Astrocyte of the hippocampus (primary cell): Measurements from ENCODE around the gene HSF2BP.
"Not testable (repeated sequence)": the region's sequence is repeated elsewhere in the genome, so short reads cannot be mapped to it uniquely, and the experiment has no call there.

Experiments used
- DNase-seq: peaks from one replicate; pipeline ENCODE4 v3.0.0; 2011; ENCODE audit warnings: low read depth, low spot score

The HSF2BP gene

DNA sequence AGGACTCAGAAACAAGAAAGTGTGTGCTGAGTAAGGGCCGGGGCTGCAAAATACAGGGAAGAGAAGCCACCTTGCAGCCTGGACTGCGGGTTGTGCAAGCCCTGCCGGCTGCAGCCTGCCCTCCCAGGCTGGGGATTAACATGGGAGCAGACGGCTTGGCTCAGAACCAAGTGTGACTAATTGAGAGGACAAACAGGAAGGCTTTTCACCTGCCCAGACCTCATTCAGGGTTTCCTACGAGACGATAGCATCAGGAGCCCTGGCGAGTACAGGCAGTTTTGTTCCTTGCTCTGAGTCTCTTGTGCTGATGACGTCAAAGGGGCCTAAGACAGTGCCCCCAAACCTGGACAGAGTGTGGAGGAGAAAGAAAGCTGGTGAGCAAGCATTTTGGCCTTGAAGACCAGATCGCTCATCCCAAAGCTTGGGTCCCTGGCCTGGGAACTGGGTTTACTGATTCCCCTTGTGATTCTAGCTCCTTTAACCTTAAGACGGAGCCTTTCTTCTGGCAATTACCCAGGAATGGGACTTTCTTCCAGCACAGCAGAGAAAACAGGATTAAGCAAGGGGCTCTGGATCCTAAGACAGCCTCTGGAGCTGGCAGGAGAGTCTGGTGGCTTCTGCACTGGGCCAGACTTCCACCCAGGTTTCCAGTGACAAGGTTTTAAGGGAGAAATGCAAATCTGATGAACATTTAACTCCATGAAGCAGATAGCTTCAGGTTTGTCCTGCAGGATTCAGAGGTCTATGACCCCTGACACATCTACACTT is 142.2 kb downstream of the HSF2BP start:
- not testable (repeated sequence) for DNase-seq

DNA sequence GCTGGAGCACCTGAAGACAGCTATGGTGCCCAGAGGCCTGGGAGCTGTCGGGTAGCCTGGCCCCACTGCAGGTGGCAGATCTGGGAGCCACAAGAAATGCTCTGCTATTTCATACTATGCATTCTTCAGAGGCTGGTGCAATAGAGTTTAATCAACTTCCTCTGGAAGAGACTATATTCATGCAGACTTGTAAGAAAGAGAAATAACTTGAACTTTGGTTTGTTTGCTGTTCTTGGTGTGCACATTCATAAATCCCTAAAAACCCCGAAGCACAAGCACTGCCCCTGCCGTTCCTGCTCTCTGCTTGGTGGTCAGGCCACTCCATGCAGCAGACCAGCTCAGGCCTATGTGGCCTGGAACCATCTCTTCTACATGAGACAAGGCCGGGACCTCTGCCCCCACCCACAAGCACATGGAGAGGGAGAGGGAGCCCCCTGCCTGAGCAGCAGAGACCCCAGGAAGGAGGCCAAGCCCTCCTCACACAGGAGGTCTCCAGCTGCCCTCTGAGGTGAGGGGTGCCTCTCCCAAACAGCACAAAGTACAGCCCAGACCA is 142.9 kb downstream of the HSF2BP start:
- DNase-seq = not testable (repeated sequence)

DNA sequence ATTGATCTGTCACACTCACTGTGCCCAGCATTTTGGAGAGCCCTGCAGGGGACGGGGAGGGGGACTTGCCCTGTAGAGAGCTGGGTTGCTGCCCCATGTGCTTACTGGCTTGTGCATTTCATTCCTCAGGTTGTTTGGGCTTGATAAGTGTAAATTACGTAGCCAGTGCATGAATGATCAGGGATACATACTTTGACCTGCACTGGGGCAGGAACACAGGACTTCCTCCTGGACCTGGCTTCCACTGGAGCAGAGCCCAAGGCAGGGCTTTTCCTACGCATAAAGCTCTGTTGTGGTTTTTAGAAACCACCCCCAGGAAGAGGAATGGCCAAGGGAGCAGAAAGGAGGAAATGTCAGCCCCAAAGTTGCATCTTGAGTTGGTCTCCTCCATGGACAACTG is 144.5 kb downstream of the HSF2BP start:
- not testable (repeated sequence) for DNase-seq

DNA sequence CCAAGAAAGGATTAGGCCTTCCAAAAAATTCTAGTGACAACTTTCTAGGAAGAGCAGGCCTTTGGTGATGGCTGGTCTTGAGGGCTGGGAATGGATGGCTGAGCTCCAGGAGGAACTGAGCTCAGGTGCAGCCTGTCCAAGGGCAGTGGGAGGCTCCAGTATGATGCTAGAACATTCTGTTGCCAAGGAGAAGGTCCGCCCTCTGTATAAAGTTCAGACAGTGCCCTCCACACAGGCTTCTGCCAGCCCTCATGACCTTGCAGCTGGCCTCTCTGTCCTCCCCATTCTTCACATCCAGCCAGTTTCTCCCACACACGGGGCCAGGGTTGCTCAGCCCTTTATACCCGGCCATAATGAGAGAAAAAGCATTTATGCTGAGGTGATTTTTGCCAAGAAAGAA is 146.3 kb downstream of the HSF2BP start:
- DNase-seq = not testable (repeated sequence)

DNA sequence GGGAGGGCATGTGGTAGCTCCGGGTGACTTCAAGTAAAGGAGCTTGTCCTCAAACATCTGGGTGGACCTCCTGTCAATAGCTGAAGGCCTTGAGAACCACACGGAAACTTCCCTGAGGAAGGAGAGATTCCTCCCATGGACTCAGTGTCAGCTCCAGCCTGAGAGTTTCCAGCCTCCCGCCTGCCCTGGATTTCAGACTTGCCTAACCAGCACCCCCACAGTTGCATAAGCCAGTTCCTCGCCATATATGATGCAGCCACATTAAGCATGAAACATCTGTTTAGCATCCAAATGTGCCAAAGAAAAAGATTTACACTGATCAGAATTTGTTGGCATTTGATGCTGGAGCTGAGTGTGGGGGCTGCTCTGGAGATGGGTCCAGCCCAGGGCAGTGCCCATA is 148.1 kb downstream of the HSF2BP start:
- DNase-seq = not testable (repeated sequence)

DNA sequence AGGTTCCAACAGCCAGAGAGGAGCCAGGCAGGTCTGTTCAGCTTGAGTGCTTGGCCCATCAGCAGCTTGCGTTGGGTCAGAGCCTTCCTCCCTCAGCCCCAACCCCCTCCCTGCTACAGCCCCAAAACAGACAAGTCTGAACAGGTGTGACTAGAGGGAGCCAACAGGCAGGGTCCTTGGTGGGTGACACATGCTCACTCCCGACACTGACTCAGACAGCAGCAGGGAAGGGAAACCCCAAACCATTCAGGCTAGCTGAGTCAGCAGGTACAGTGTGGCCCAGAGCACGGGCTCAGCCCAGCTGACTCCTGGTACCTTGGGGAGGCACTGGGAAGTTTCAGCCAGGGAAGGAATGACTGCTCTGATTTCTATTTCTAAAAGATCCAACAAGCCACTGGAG is 148.6 kb downstream of the HSF2BP start:
- DNase-seq = not testable (repeated sequence)

DNA sequence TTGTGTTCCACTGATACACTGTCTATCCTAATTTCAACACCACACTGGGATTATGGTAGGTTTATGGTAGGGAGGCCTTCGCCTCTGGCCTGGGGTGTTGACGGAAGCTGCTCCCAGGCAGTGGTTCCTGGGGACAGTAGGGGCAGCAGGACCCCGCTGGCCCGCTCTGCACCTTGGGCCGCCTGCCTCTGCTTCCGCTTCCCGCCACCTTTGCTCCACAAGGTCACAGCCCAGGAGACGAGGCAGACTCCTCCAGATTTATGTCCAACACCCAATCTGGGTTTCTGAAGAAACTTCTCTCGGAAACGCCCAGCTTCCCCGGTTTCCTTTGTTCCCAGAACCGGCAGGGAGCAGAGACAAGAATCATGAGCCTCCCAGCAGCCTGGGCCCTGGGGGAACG is 155.4 kb downstream of the HSF2BP start:
- not testable (repeated sequence) for DNase-seq

DNA sequence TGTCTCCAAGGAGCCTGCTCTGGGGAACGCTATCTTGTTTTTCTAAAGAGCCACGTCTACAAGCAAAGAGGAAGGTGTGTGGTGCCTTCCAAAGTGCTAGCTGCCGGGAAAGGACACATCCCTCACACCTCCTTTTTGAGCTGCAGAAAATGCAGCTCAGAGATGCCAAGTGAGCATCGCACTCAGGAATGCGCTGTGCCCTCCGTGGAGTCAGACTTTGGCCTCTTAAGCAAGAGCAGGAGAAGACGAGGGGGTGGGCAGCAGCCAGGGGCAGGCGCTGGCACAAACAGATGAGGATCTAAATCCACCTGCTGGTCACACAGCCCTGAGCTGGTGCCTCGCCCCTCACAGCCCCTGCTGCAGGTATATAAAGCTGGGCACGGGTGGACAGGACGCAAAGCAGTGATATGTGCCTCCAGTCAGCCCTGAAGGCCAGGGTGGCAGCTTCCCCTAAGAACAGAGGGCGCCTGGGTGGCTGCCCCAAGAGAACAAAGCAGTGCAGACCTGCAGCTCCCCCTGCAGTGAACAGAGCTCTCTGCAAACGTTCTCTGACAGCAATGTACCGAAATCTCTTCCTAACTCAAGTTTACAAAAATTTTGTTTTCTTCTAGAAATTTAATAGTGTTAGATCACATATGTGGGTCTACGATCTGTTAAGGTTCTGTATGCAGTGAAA is 156.1 kb downstream of the HSF2BP start:
- DNase-seq = not testable (repeated sequence)

DNA sequence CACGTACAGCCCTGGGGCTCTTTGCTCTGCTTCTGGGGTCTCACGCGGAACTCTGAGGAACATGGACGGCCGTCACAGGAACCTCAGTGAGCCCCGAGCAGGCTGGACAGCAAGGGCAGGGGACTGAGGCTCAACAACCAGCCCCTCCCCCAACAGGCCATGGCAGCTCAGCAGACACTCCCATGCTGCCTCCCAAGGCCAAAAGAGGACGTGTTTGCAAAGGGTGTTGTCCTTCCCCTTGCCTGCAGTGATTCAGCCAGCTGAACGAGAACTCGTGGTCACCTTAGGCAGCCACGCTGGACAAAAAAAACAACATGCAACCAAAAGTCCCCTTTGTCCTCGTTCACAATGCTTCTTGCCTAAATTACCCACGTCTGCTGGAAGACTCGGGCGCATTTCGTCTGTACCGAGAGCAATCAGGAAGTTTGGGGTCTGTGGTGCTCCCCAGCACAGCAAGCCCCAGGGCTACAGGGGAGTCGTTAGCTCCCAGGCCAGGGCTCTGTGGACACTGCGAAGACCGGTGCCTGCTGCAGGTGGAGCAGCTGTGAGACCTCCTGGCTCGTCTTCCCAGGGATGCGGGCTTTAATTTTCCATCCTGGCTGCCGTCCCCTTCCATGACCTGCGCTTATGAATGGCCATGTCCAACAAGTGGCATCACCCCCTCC is 156.7 kb downstream of the HSF2BP start:
- DNase-seq = not testable (repeated sequence)

DNA sequence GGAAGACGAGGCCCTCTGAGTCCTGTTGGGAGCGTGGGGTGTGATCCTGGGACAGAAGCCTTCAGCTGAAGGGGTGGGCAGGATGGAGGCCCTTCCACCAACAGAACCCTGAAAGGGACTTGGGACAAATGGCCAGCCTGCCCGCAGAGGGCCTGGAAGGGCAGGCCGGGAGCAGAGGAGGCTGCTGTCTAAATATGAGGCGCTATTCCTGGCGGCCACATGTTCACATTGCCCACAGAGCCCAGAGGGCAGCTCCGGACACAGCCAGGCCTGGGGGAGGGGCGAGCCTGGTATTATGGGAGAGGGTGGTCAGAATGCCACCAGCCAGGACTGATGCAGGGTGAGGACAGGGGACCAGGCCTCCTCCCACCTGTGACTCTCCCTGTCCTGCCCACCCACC is 160.4 kb downstream of the HSF2BP start:
- DNase-seq = not testable (repeated sequence)

DNA sequence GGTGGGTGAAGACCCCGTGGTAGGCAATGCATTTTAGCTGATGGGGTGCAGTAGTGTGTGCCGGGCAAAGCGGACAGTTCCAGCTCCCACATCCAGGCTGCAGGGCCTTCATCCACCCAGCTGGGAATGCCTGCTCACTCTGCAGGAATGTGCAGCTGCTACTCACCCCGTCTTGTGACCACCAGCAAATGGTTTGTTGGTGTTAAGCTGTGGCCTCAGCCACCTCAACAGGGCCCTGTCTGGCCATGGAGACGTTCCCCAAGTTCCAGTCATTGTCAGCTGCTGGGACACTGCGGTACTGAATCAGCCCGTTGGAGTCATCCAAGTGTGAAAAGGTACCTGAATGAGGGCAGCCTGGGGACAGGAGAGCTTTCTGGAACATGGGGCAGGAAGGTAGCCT is 161.2 kb downstream of the HSF2BP start:
- DNase-seq = not testable (repeated sequence)

DNA sequence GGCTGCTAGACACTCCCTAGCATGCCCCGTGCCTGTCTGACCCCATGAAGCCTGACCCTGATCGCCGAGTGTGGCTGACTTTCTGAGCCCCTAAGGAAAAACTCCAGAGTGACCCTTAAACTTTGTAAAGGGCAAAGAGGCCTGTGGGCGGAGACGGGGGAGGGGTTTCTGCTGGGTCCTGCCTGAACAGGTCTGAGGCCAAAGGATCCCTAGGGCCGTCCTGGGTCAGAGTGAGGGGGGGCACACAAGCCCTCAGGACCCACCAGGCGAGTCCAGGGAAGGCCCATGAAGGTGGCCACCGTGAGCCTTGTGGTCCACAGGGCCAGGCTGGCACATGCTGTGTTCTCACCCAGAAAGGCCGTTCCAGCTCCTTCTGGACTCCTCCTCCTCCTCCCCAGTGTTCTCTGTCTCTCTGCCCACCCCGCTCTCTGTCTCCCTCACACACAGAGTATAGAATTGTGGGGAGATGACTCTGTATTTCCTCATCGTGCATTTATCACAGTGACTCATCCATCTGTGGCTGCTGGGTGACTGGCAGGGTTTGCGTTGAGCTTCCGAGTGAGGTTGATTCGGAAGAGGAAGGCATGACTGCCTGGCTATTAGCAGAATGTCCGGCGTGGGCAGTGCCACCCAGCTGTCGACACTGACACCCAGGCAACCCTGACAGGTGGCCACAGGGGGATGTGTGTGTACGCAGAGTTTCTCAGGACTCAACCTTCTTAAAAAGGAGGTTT is 164.8 kb downstream of the HSF2BP start:
- not testable (repeated sequence) for DNase-seq

DNA sequence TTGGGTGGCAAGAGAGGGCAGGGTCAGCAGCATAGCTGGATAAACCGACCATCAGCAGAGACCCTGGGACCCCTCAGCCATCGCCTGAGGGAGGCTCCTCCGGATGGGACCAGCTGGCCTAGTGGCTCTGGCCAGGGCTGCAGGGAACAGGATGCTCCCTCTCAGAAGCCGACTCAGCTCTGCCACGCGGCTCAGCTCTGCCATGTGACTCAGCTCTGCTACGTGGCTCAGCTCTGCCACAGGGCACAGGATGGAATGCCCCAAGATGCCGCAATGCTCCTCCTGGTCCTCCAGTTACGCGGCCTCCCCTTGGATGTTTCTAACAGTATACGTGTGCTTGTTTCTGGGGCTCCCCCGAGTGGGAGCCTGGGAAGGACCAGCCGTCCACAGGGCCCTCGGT is 165.8 kb downstream of the HSF2BP start:
- DNase-seq = not testable (repeated sequence)

DNA sequence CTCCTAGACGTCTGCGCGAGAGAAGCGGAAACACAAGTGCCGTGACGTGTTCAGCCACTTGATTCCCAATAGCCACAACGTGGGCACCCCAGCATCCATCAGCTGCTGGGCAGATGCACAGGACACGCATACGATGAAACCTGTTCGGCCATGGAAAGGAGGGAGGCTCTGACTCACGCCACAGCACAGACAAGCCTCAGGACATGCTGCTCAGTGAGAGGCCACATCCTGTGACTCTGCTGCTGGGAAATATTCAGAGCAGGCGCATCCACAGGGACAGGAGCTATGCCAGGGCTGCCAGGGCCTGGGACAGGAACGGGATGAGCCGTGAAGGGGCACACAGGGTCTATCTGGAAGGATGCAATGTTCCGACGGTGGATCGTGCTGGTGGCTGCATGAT is 171.1 kb downstream of the HSF2BP start:
- DNase-seq = not testable (repeated sequence)

DNA sequence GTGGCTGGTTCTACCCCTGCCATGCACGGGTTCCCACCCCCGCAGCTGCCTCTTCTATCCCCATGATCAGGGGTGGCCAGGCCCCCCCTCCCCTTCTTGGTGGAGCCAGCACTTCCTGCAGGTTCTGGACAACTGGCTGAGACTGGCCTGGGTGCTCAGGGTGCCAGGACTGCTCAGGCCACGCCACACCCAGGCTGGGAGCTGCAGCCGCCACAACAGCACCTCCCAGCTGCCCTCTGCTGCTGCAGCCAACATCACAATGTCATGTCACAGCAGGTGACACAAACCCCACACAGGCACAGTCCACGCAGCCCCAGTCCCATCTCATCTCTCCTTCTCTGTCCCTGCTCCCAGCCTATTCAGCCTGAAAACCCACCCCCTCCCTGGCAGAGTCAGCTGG is 173.2 kb downstream of the HSF2BP start:
- DNase-seq = not testable (repeated sequence)

DNA sequence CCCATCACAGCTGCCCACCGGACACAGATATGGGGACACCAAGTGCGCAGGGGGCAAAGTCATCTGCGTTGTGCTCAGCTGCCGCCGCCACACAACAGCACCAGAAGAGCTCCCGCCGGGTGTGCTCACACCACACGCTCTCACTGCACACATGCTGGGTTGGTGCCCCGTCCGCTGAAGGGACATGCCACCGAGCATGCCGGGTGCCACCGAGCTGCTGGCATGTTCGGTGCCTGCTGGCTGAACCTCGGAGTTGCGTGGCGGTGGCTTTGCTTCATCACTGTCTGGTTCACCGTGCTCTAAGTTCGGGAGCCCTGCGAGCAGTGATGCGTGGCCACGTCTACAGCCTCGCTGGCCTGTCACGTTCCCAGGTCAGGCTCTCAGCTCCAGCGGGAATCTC is 174.3 kb downstream of the HSF2BP start:
- not testable (repeated sequence) for DNase-seq

DNA sequence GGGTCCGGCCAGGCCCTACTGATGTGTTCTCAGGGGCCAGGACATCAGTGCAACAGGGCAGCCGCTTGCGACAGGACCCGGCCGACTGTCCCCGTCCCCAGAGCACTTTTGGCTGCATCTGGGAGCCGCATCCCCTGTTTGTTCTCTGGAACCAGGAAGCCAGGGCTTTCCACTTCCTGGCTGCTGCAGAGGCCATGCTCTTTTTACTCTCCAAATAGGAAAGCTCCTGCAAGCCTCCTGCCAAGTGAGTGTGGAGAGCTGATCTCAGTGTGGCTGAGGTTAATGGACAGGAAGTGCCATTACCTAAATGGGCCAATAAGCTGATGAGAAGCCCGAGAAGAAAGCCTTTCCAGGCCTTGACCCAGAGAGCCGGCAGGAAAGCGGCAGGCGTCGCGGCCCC is 180.1 kb downstream of the HSF2BP start:
- DNase-seq = not testable (repeated sequence)
